ENCODE results near the gene BAX. TPM values are rescaled to one million over a fixed set of nuclear protein-coding genes. Genes with fewer than 3 reads are reported as not detected.

BAX gene
- total and polyA plus RNA-seq, 4 donors, result 10.5 to 27.0 (median 14.8) TPM

GRCh38 chr19:49006905-49007304, 52.2 kb downstream of the BAX start:
- no peak for DNase-seq (ENCODE audit: low spot score)
- peaks cover 13 to 62% (median 29%) of the 10 kb centered on the region in 4 donors for H3K36me3 ChIP-seq (ENCODE audit: control insufficient read depth in 4 of 4, insufficient read depth in 3 of 4, low read depth in 1 of 4, low read length in 3 of 4)
- TF ChIP-seq, protein P1, sequence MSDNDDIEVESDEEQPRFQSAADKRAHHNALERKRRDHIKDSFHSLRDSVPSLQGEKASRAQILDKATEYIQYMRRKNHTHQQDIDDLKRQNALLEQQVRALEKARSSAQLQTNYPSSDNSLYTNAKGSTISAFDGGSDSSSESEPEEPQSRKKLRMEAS (IDR thresholded peaks at IDR 0.05), result no peak
- H3K9me3 ChIP-seq (ENCODE audit: control insufficient read depth in 4 of 4, low read length in 3 of 4), result no peaks in the 10 kb centered on the region
- H3K27ac ChIP-seq (ENCODE audit: low read depth in 1 of 2, low read length in 2 of 2), result no peak overlapping the region
- H3K27me3 ChIP-seq (ENCODE audit: control insufficient read depth in 4 of 4, insufficient read depth in 4 of 4, low read length in 3 of 4), result no peaks in the 10 kb centered on the region
- WGBS, result 98% methylated on average over 22 of the region's 22 CpGs
- no peaks in the 10 kb centered on the region for H3K4me1 ChIP-seq (ENCODE audit: control insufficient read depth in 4 of 4, insufficient read depth in 4 of 4, low read length in 3 of 4)
- no peak overlapping the region for H3K4me3 ChIP-seq (ENCODE audit: low read depth in 1 of 3, low read length in 3 of 3)
- H3K9ac ChIP-seq (ENCODE audit: low read depth in 1 of 2, low read length in 2 of 2), result no peak overlapping the region

- Histone ChIP-seq H3K27me3 (ENCODE audit: control insufficient read depth in 4 of 4, insufficient read depth in 4 of 4, low read length in 3 of 4) (no peaks in the 10 kb centered on the region), H3K4me1 (ENCODE audit: control insufficient read depth in 4 of 4, insufficient read depth in 4 of 4, low read length in 3 of 4) (no peaks in the 10 kb centered on the region), H3K4me3 (ENCODE audit: low read depth in 1 of 3, low read length in 3 of 3) (no peak overlapping the region), H3K9me3 (ENCODE audit: control insufficient read depth in 4 of 4, low read length in 3 of 4) (no peaks in the 10 kb centered on the region), H3K27ac (ENCODE audit: low read depth in 1 of 2, low read length in 2 of 2) (no peak overlapping the region), H3K9ac (ENCODE audit: low read depth in 1 of 2, low read length in 2 of 2) (no peak overlapping the region), H3K36me3 (ENCODE audit: control insufficient read depth in 4 of 4, insufficient read depth in 3 of 4, low read depth in 1 of 4, low read length in 3 of 4) (peaks cover 10 to 60% (median 23%) of the 10 kb centered on the region in 4 donors)
- TF ChIP-seq HNF4A (conservative IDR thresholded peaks at IDR 0.05) (no peak), RAD21 (IDR thresholded peaks at IDR 0.05) (no peak), GABPA (IDR thresholded peaks at IDR 0.05 in 1 of 2, conservative IDR thresholded peaks at IDR 0.05 in 1 of 2) (no peak), FOXA1 (IDR thresholded peaks at IDR 0.05) (no peak)
- TF ChIP-seq, protein P2, sequence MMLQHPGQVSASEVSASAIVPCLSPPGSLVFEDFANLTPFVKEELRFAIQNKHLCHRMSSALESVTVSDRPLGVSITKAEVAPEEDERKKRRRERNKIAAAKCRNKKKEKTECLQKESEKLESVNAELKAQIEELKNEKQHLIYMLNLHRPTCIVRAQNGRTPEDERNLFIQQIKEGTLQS (IDR thresholded peaks at IDR 0.05), result no peak
- TF ChIP-seq, protein P3, sequence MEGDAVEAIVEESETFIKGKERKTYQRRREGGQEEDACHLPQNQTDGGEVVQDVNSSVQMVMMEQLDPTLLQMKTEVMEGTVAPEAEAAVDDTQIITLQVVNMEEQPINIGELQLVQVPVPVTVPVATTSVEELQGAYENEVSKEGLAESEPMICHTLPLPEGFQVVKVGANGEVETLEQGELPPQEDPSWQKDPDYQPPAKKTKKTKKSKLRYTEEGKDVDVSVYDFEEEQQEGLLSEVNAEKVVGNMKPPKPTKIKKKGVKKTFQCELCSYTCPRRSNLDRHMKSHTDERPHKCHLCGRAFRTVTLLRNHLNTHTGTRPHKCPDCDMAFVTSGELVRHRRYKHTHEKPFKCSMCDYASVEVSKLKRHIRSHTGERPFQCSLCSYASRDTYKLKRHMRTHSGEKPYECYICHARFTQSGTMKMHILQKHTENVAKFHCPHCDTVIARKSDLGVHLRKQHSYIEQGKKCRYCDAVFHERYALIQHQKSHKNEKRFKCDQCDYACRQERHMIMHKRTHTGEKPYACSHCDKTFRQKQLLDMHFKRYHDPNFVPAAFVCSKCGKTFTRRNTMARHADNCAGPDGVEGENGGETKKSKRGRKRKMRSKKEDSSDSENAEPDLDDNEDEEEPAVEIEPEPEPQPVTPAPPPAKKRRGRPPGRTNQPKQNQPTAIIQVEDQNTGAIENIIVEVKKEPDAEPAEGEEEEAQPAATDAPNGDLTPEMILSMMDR (IDR thresholded peaks at IDR 0.05; ENCODE audit: low read depth, low read length, missing input control), result no peak
- 96% methylated on average over 18 of the region's 18 CpGs for WGBS
- no peak for DNase-seq (ENCODE audit: low spot score)
Observed at GRCh38 chr19:49009828-49010227, 55.2 kb downstream of the BAX start.

DNA sequence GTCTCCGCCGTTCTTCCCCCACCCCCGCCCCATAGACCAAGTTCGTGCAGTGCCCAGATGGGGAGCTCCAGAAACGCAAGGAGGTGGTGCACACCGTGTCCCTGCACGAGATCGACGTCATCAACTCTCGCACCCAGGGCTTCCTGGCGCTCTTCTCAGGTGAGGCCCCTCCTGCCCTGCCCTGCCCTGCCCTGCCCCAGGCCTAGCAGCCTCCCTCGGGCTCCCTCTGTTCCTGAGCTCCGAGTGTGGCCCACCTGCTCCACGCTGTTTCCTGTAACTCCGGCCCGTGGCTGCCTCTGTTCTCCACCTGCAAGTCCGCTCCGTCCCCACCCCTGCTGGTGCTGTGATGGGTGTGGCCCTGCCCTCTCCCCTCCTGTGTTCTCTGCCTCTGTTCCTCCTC, 55.8 kb downstream of the BAX start:
- Histone ChIP-seq H3K9me3 (ENCODE audit: control insufficient read depth in 4 of 4, low read length in 3 of 4) (no peaks in the 10 kb centered on the region), H3K4me3 (ENCODE audit: low read depth in 1 of 3, low read length in 3 of 3) (no peak overlapping the region), H3K27ac (ENCODE audit: low read depth in 1 of 2, low read length in 2 of 2) (no peak overlapping the region), H3K27me3 (ENCODE audit: control insufficient read depth in 4 of 4, insufficient read depth in 4 of 4, low read length in 3 of 4) (no peaks in the 10 kb centered on the region), H3K9ac (ENCODE audit: low read depth in 1 of 2, low read length in 2 of 2) (no peak overlapping the region), H3K36me3 (ENCODE audit: control insufficient read depth in 4 of 4, insufficient read depth in 3 of 4, low read depth in 1 of 4, low read length in 3 of 4) (peaks cover 6 to 62% (median 19%) of the 10 kb centered on the region in 4 donors), H3K4me1 (ENCODE audit: control insufficient read depth in 4 of 4, insufficient read depth in 4 of 4, low read length in 3 of 4) (no peaks in the 10 kb centered on the region)
- 92% methylated on average over 18 of the region's 18 CpGs for WGBS
- no peak for DNase-seq (ENCODE audit: low spot score)
- TF ChIP-seq JUND (IDR thresholded peaks at IDR 0.05), result no peak
- no peak for TF ChIP-seq NR2F2 (IDR thresholded peaks at IDR 0.05)
- TF ChIP-seq YY1 (IDR thresholded peaks at IDR 0.05), result no peak
- no peak for TF ChIP-seq ZBTB33 (IDR thresholded peaks at IDR 0.05)
- no peak for TF ChIP-seq HNF4A (conservative IDR thresholded peaks at IDR 0.05)
- TF ChIP-seq RXRA (IDR thresholded peaks at IDR 0.05), result no peak
- TF ChIP-seq GABPA (IDR thresholded peaks at IDR 0.05 in 1 of 2, conservative IDR thresholded peaks at IDR 0.05 in 1 of 2), result no peak
- TF ChIP-seq HNF4G (IDR thresholded peaks at IDR 0.05), result no peak
- TF ChIP-seq, protein P4, sequence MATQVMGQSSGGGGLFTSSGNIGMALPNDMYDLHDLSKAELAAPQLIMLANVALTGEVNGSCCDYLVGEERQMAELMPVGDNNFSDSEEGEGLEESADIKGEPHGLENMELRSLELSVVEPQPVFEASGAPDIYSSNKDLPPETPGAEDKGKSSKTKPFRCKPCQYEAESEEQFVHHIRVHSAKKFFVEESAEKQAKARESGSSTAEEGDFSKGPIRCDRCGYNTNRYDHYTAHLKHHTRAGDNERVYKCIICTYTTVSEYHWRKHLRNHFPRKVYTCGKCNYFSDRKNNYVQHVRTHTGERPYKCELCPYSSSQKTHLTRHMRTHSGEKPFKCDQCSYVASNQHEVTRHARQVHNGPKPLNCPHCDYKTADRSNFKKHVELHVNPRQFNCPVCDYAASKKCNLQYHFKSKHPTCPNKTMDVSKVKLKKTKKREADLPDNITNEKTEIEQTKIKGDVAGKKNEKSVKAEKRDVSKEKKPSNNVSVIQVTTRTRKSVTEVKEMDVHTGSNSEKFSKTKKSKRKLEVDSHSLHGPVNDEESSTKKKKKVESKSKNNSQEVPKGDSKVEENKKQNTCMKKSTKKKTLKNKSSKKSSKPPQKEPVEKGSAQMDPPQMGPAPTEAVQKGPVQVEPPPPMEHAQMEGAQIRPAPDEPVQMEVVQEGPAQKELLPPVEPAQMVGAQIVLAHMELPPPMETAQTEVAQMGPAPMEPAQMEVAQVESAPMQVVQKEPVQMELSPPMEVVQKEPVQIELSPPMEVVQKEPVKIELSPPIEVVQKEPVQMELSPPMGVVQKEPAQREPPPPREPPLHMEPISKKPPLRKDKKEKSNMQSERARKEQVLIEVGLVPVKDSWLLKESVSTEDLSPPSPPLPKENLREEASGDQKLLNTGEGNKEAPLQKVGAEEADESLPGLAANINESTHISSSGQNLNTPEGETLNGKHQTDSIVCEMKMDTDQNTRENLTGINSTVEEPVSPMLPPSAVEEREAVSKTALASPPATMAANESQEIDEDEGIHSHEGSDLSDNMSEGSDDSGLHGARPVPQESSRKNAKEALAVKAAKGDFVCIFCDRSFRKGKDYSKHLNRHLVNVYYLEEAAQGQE (IDR thresholded peaks at IDR 0.05), result no peak
- TF ChIP-seq TAF1 (conservative IDR thresholded peaks at IDR 0.05), result no peak
- no peak for TF ChIP-seq SP1 (IDR thresholded peaks at IDR 0.05)
- TF ChIP-seq RAD21 (IDR thresholded peaks at IDR 0.05), result no peak
- no peak for TF ChIP-seq EGR1 (IDR thresholded peaks at IDR 0.05; ENCODE audit: low read depth in 2 of 2)
- TF ChIP-seq, protein P1 (IDR thresholded peaks at IDR 0.05), result no peak
- no peak for TF ChIP-seq FOXA1 (IDR thresholded peaks at IDR 0.05)
- TF ChIP-seq, protein P2 (IDR thresholded peaks at IDR 0.05), result no peak
- TF ChIP-seq FOXA2 (IDR thresholded peaks at IDR 0.05), result no peak

Data from liver (tissue), 9 donors.